Stimulated activated CD4-positive, alpha-beta T cell treated with anti-CD3 and anti-CD28 coated beads, Interleukin-15, amount 100 ng/mL, for 24 hours (primary cell): ENCODE measurements around the gene SFXN1.

ENCODE experiments used
- DNase-seq: peaks from one replicate; pipeline ENCODE4 v3.0.0-alpha.2; 2020

Gene SFXN1

GRCh38 chr5:175544108-175544511, 65.8 kb downstream of the SFXN1 start:
- DNase-seq = no peak

GRCh38 chr5:175544586-175544985, 66.2 kb downstream of the SFXN1 start:
- no peak for DNase-seq

- DNase-seq = no peak
Measured at GRCh38 chr5:175547842-175548241, 69.5 kb downstream of the SFXN1 start.

- no peak for DNase-seq
Measured at GRCh38 chr5:175548626-175549311, 70.4 kb downstream of the SFXN1 start.

GRCh38 chr5:175550055-175550805, 71.9 kb downstream of the SFXN1 start:
- DNase-seq = no peak

- no peak for DNase-seq
Measured at GRCh38 chr5:175551266-175551665, 72.9 kb downstream of the SFXN1 start.

- DNase-seq = no peak
Measured at GRCh38 chr5:175554296-175554695, 75.9 kb downstream of the SFXN1 start.

- DNase-seq = no peak
Measured at GRCh38 chr5:175555168-175555785, 76.9 kb downstream of the SFXN1 start.

- DNase-seq = no peak
Measured at GRCh38 chr5:175556794-175557193, 78.4 kb downstream of the SFXN1 start.

- DNase-seq = no peak
Measured at GRCh38 chr5:175557778-175558177, 79.4 kb downstream of the SFXN1 start.

GRCh38 chr5:175558801-175559480, 80.6 kb downstream of the SFXN1 start:
- DNase-seq = no peak

GRCh38 chr5:175560011-175560410, 81.7 kb downstream of the SFXN1 start:
- DNase-seq = no peak

GRCh38 chr5:175561085-175561484, 82.7 kb downstream of the SFXN1 start:
- no peak for DNase-seq

- DNase-seq = no peak
Measured at GRCh38 chr5:175564716-175565115, 86.4 kb downstream of the SFXN1 start.

- no peak for DNase-seq
Measured at GRCh38 chr5:175566697-175567096, 88.3 kb downstream of the SFXN1 start.

GRCh38 chr5:175567954-175568353, 89.6 kb downstream of the SFXN1 start:
- DNase-seq = no peak

GRCh38 chr5:175569701-175570100, 91.3 kb downstream of the SFXN1 start:
- DNase-seq = no peak

- no peak for DNase-seq
Measured at GRCh38 chr5:175572886-175573285, 94.5 kb downstream of the SFXN1 start.

GRCh38 chr5:175573493-175574269, 95.3 kb downstream of the SFXN1 start:
- no peak for DNase-seq

- no peak for DNase-seq
Measured at GRCh38 chr5:175575301-175575700, 96.9 kb downstream of the SFXN1 start.

- no peak for DNase-seq
Measured at GRCh38 chr5:175576096-175576495, 97.7 kb downstream of the SFXN1 start.

- no peak for DNase-seq
Measured at GRCh38 chr5:175576591-175576990, 98.2 kb downstream of the SFXN1 start.
